ENCODE measurements around the gene APP.
"Not testable (repeated sequence)": the region's sequence is repeated elsewhere in the genome, so short reads cannot be mapped to it uniquely, and the experiment has no call there.

Gene APP

DNA sequence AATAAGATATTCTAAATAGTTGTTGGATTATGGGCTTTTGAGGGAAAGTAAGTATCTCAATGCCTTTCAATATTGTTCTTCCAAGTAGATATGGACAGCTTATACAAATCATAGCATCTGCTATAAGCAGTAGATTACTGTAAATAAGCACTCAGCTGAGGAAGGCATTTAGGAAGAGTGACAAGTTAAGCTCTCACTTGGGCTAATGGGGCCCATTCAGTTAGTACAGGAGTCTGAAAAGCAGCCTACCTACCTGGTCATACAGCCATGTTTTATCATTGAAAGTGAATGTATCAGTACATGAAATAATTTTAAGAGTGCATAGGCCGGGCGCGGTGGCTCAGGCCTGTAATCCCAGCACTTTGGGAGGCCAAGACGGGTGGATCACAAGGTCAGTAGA, 73.1 kb downstream of the APP start:
- no peak for DNase-seq (ENCODE audit: low read depth)

DNA sequence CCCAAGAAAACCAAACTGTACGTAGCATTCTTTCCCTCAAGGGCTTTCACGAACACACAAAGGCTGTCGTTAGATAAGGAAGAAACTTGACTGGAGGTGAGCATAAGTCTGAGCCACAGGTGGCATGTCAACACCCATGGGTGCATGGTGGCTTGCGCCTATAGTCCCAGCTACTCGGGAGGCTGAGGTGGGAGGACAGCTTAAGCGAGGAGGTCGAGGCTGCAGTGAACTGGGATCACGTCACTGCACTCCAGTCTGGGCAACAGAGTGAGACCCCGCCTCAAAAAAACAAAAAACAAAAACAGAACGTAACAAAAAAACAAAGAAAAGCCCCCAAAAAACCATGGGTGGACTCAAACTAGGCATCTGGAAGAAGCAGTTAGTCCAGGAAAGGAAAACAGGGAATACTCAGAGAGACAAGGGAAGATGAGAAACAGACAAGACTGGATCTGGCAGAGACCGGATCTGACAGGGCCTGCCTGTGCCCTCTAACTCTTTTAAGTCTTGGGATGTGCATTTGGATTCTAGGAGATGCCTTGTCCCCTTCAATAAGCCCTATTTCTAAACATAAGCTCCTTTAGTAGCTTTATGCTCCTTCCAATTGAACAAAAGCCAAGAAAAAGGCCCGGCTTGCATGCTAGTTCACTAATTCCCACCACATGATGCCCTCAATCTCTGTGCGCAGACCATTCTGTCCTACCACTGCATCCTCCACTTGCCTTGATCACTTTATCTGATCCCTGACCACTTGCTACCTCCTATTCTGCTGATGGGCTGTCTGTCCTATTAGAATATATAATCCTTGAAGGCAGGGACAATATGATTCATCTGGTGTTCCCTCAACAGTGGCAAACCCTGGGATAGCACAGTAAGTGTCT, 73.8 kb downstream of the APP start:
- DNase-seq (ENCODE audit: low read depth): no peak

DNA sequence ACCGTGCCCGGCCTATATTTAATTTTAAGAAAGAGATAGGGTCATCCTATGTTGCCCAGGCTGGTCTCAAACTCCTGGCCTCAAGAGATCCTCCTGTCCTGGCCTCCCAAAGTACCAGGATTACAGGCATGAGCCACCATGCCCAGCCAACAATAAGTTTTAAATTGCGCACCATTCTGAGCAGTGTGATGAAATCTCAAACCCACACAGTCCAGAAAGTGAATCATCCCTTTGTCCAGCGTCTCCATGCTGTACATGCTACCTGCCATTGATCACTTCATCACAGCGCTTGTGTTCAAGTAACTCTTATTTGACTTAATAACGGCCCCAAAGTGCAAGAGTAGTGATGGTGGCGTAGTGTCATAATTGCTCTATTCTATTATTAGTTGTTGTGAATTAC, 75.4 kb downstream of the APP start:
- no peak for DNase-seq (ENCODE audit: low read depth)

DNA sequence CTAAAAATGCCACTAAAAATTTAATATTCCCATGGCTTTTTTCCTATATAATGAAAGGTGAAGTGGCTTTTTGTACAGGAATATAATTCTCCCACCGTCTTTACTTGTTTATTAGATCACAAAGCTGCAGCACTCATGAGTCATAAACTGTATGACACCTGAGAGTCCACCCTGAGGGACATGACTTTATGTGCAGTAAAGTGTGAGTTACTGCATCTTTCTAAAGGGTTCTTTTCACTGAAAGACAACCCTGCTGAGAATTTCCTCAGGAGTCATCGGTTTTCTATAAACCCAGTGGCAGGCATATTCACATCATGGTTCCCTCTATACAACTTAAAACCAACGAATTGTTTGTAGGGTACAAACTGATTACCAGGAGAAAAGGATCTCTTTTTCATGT, 77.4 kb downstream of the APP start:
- DNase-seq (ENCODE audit: low read depth): no peak

DNA sequence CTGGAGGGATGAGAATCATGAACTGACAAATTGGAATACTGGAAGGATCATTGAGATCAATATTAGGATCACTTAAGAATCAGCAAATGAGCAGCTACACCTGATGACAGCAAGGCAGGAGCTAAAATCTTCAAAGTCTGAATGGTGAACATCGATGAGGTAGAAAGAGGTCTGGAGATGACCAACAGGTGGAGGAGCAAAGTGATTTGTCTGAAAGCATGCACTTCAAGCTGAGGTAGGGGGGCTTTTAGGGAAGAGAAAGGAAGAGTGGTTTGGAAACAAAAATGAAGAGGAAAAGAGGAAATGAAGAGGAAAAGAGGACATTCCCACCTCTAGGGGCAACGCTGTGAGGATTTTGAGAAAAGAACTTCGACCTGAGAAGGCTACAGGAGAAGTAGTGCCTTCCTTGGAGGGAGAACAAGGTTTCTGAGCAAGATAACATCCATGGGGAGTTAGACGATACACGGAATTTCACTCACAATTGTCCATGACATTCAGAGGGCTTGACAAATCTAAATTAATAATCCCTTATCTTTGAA, 79.0 kb downstream of the APP start:
- no peak for DNase-seq (ENCODE audit: low read depth)

DNA sequence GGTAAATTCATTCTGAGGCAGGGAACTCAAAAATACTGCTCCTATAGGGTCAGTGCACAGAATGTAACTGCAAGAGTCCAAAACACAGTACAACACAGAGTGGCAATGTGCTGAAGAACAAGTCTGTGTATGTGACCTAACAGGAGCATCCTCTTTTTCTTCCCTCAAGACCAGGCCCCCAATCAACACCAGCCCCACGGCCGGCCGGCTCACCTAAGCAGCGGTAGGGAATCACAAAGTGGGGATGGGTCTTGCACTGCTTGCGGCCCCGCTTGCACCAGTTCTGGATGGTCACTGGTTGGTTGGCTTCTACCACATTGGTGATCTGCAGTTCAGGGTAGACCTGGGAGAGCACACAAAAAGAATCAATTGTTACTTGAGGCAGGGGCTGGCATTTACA, 80.8 kb downstream of the APP start:
- no peak for DNase-seq (ENCODE audit: low read depth)

DNA sequence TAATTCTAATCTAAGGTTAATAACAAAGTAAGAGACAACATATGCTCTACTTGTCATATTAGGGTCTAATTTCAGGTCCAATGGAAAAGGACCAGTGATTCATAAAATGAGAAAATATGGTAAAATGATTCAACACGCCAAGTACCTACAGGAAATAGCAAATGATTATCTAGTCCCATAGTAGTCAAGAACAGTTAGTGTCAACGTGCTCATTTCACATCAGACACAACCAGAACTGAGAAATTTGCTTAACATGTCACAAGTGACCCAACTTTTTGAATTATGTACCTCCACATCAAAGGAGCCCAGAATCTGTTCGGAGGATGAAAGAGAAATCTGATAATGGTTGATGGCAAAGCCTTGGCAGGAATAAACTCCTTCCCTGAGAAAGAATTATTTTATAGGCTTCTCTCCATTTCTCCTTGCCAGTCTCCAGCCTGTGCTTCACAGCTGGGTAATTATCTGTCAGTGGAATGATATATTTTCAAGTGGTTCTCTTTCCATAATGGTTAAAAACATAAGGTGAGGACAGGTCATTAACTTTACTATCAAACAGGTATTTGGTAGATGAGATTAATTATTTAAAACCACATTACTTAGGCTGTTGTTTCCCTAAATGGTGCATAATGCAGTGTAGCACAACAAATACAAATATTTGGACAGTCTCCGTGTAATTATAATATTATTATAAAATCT, 83.2 kb downstream of the APP start:
- no peak for DNase-seq (ENCODE audit: low read depth)

DNA sequence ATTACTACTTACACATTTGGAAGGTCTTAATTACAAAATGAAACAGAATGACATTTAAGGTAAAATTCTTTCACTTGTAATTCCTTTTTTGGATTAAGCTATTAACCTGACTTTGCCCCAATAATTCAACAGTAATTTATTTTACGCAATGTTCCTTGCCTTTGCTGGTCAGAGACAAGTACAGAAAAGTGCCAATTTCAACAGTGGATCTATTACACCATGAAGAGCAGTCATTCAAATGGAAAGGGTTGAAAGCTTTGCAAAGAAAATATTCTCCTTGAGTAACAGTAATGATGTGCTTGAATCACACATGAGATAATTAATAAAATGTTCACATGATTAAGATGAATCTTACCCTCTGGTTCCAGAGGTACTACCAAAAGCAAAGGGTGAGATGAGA, 84.7 kb downstream of the APP start:
- no peak for DNase-seq (ENCODE audit: low read depth)

DNA sequence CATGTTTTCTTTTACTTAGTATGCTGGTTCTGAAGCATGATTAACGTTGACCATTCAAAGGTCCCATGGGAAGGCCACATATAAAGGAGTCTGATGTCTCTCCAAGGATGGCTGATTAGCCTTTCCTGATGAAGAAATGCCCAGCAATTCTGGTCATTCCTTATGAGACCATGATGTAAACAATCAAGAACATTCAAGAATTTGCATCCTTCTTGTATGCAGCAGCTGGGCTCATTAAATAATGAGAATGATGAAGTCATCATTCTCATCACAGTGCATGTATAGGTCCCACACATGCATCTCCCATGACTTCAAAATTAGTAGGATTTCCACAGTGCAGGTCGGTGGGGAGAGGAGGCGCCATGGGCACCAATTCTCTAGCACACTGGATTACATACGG, 85.4 kb downstream of the APP start:
- no peak for DNase-seq (ENCODE audit: low read depth)

DNA sequence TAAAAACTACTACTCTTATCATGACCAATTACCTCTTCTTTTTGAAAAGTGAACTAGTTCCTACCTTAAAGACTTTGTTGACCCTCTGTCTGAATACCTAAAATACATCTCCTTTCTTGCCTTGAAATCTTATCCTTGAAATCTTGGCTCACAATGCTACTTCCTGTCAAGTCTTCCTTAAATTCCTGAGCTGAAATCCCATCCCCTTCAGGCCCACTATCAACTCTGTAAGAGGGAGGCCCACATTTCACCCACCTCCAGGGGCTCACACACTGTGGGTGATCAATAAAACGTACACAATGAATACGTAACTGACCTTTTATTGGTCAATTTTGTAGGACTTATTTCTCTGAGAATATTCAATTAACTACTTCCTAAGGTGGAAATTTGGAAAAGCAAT, 88.0 kb downstream of the APP start:
- DNase-seq (ENCODE audit: low read depth): no peak

DNA sequence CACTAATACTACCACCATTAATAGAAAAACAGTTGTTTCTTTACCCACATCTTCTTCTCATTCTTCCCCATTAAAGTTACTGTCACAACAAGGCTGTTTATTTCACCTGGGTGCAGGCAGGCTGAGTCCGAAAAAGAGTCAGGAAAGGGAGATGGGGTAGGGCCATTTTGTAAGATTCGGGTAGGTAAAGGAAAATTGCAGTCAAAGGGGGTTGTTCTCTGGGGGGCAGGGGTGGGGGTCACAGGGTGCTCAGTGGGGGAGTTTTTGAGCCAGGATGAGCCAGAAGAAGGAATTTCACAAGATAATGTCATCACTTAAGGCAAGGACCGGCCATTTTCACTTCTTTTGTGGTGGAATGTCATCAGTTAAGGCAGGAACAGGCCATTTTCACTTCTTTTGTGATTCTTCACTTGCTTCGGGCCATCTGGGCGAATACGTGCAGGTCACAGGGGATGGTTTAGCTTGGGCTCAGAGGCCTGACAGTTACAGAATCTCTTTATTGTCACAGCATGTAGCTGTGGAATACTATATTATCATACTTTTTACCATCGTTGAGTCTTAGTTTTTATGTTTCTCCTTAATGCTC, 89.3 kb downstream of the APP start:
- not testable (repeated sequence) for DNase-seq (ENCODE audit: low read depth)

DNA sequence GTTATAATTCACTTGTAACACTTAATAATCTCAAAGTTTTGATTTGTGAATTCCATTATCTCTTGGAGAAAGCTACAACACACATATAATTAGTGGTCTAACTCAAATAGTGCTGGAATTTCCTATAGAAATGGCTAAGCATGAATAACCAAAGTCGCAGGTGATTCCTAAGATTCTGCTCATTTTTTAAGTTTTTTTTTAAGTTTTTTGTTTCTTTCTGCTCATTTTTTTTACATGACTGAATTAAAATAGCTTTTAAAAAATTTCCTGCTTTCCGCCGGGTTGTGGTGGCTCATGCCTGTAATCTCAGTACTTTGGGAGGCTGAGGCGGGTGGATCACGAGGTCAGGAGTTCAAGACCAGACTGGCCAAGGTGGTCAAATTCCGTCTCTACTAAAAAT, 90.4 kb downstream of the APP start:
- DNase-seq (ENCODE audit: low read depth): no peak

DNA sequence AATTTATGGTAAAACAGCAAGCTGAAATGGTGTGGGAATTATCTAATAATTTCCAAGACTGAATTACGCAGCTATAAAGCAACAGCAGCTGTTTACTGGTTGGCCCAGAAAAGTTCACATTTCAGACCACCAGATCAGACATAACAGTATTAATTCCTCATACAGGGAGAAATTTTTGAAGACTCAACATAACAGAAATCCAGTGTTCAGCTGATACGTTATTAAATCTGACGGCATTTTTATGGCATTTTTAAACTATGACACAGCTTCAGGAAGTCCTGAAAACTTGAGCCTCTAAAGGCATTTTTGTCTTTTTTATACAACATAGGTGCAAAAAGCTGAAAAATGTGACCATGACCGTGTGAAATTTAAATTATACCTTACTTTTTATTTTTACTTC, 91.2 kb downstream of the APP start:
- no peak for DNase-seq (ENCODE audit: low read depth)

DNA sequence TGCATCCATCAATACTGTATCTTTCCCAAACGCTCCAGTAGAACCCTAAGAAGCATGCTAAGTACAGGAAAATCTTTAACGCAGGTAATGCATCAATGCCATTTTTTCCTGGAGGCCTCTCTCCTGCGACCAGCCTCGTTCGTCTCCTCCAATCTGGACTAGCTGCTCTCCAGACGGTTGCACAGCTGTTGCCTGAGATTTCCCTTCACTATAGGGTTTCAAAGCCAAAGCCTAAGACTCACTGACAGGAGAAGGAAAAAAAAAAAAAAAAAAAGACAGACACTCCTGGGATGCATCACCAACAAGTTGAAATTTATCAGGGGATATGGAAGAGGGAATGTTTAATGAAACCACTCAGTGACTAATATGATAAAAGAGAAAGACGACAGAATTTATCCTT, 93.0 kb downstream of the APP start:
- DNase-seq (ENCODE audit: low read depth): no peak

DNA sequence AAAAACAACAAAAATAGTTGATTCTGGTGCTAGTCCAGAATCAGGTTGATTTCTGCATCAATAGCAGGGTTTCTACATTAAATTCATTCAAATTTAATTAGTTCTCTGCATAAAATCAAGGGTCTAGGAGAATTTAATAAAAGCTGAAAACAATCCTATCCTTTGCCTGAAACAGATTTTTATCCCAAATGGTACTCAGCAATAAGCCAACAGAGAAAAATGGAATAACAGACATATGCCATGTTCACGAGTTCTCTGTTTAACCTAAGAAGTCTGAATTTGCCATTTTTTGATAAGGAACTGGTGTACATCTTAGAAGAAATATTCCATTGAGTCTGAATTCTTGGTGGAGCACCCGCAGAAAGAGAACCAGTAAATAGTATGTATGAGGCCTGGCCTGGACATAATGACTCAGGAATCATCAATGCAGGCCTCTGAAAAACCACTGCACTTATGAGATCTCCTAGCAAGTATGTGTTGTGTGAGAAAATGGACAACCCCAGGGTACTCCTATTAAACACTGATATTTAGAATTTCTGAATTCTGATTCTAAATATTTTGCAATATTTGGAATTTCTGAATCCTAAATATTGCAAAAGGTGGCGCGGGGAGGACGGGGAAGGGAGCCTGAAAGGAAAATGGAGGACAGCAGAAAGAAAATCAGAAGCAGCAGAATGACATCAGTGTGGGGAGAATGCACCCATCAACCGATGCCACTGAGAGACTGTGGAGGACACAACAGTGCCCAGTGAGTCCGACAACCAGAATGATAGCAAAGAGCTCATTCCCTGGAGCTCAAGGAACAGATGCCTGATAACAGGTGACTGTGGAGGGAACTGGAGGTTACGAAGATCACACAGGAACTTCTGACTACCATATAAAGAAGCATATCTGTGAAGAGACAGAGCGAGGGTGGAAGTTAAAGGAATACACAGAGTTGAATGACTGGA, 97.6 kb downstream of the APP start:
- DNase-seq (ENCODE audit: low read depth): peak; percentile 44

DNA sequence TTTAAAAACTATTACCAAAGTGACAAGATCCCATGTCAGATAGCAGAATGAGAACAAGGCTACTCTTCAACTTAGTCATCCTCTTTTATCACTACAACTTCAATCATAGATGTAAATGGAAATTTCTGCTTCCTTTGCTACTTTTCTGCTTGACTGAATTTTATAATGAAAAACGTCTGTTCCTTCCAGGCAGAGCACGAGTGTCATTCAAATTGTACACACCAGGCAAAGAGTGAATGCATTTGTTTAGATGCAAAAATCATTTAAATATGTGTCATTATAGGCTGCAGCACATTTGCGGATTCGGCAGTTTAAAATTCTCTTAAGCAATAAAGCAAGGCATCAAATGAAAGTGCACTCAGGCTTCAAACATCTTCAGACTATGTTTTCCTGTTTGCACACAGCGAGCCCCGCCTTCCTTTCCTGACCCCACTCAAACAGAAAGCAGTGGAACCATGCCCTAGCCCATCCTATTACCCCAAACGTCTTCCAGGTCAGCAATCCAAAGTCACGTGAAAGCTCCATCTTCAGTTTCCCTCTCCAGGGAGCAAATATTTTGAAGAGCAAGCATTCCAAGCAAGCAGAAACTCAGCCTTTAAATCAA, 99.6 kb downstream of the APP start:
- DNase-seq (ENCODE audit: low read depth): peak; percentile 64

DNA sequence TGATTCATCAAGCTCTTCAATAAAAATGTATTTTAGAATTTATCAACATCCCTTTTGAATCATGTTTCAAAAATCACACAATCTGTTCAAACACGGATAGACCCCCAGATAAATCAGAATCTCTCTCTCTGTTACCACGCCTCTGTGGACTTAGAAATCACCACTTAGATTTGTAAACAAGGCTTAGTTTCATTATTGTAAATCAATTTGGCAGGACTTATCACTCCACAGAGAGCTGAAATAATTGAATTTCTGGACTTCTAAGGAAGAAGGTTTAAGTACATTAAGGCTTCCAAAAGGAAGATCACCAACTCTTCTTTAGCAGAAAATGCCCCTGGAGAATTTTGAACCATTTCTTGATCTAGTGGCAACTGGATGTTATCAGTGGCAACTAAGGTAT, 100.4 kb downstream of the APP start:
- no peak for DNase-seq (ENCODE audit: low read depth)

DNA sequence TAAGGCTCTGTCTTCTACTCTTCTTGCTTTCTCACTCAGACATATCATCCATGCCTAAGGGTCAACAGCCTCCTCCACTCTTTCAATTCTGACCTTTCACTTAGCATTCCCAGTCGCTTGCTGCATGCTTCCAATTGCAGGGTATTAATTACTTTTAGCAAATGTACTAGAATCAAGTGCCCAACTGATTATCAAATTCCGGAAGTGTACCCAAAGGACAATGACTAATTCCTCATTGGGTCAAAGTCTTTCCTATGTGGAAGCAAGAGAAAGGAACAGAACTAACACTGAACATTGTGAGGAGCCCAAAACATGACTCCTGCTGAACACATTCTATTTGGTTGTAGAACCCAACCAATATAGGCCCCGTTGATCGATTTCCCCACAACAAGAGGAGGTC, 101.8 kb downstream of the APP start:
- DNase-seq (ENCODE audit: low read depth): no peak

DNA sequence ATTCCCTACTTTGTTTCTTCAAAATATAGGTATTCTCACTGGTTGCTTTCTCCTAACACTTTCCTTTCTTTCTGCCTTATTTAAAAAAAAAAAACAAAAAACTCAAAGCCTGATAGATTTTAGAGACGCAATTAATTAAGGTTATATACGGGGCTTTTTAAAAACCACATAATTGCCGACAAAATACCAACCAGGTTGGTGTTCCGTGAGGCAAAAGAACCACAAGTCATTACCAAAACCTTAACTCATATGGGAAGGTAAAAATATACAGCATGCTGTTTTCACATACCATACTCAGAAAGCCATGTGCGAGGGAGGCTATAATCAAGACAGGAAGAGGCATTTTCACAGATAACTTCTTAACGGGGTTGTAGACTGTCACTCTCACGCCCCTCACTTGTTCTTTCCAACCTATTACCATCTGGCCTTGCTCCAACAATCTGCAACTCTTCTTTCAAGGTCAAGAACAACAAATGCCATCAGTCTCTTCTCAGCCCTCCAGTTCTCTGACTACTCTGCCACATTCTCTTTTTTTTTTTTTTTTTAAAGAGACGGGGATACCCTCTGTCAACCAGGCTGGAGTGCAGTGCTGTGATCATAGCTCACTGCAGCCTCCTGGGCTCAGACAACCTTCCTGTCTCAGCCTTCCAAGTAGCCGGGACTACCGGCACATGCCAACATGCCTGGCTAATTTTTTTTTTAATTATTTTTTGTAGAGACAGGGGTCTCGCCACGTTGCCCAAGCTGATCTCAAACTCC, 102.6 kb downstream of the APP start:
- DNase-seq (ENCODE audit: low read depth): no peak

DNA sequence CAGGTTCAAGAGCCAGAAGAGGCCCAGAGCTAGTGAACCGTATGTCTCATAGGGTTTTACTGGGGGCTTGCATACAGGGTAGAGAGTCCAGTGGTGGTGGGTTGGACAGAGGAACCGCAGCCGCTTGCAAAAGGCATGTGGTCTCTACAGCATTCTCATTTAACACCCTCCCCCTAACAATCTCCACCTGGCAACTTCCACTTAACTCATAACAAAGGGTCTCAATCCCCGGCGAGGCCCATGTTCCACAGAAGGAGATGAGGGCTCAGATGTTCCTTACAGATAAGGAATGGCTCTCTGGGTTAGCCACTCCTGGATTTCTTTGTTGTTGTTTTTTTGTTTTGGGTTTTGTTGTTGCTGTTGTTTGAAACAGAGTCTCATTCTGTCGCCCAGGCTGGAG, 106.1 kb downstream of the APP start:
- no peak for DNase-seq (ENCODE audit: low read depth)

DNA sequence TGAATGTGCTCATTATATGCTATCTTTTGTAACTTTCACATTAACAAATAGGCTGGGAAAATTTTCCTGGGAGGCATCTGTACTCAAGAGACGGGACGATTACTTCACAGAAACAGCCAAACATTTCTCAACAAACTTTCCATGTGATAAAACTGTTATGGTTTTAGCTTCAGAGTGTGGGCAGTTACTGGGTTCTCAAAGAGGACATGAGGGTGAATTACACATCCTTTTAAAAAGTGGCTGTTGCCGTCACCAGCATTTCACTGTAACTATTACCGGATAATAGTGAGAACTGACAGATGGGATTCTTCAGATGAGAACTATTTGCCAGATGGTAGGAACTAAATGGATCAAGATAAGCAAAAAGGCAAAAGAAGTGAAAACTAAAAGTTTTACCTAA, 109.1 kb downstream of the APP start:
- peak; percentile 42 for DNase-seq (ENCODE audit: low read depth)
